Trophoblast cell (in vitro differentiated cells and primary cell): ENCODE data around the gene ASB4.

ENCODE experiments used
- DNase-seq, 2 donors: peaks; one replicate each; pipeline ENCODE4 v3.0.0-alpha.2; 2016
- H2AFZ ChIP-seq: 2 replicates; pipeline ENCODE4 v1.6.1; 2013; ENCODE audit warnings: low read length, moderate library complexity, mild to moderate bottlenecking; ENCODE audit not compliant: insufficient read depth, poor library complexity
- H2AK5ac ChIP-seq: 2 replicates; pipeline ENCODE4 v1.6.1; 2013; ENCODE audit warnings: mild to moderate bottlenecking, low read length
- H2BK120ac ChIP-seq: 2 replicates; pipeline ENCODE4 v1.6.1; 2013; ENCODE audit warnings: low read length, mild to moderate bottlenecking, moderate library complexity; ENCODE audit not compliant: insufficient read depth, poor library complexity
- H2BK12ac ChIP-seq: 2 replicates; pipeline ENCODE4 v1.6.1; 2013; ENCODE audit warnings: mild to moderate bottlenecking, low read length, moderate library complexity
- H2BK5ac ChIP-seq: 2 replicates; pipeline ENCODE4 v1.6.1; 2013; ENCODE audit warnings: low read length, low read depth, moderate library complexity, mild to moderate bottlenecking; ENCODE audit not compliant: poor library complexity
- H3K14ac ChIP-seq: 2 replicates; pipeline ENCODE4 v1.6.1; 2013; ENCODE audit warnings: mild to moderate bottlenecking, low read length
- H3K18ac ChIP-seq: 2 replicates; pipeline ENCODE4 v1.6.1; 2013; ENCODE audit warnings: mild to moderate bottlenecking, low read length
- H3K23ac ChIP-seq: 2 replicates; pipeline ENCODE4 v1.6.1; 2013; ENCODE audit warnings: low read length
- H3K27ac ChIP-seq: 2 replicates; pipeline ENCODE4 v1.5.1; 2013; ENCODE audit warnings: low read depth, mild to moderate bottlenecking, inconsistent platforms, low read length, moderate library complexity
- H3K27me3 ChIP-seq: 2 replicates; pipeline ENCODE4 v1.6.1; 2013; ENCODE audit warnings: inconsistent platforms, mild to moderate bottlenecking, low read length, moderate library complexity; ENCODE audit not compliant: insufficient read depth
- H3K36me3 ChIP-seq, 2 experiments: 1 replicate in 1 of 2; 2 replicates in 1 of 2; pipeline ENCODE4 v1.6.1; 2013; ENCODE audit warnings: low read length in 2 of 2, mild to moderate bottlenecking in 2 of 2, moderate library complexity in 1 of 2; ENCODE audit not compliant: insufficient read depth in 2 of 2, control insufficient read depth in 1 of 2
- H3K4ac ChIP-seq: 2 replicates; pipeline ENCODE4 v1.6.1; 2013; ENCODE audit warnings: low read depth, mild to moderate bottlenecking, low read length, moderate library complexity
- H3K4me1 ChIP-seq, 2 experiments: 1 replicate in 1 of 2; 2 replicates in 1 of 2; pipeline ENCODE4 v1.6.1; 2013; ENCODE audit warnings: low read length in 2 of 2, mild to moderate bottlenecking in 2 of 2, moderate library complexity in 1 of 2; ENCODE audit not compliant: insufficient read depth in 2 of 2, control insufficient read depth in 1 of 2
- H3K4me2 ChIP-seq: 2 replicates; pipeline ENCODE4 v1.6.1; 2013; ENCODE audit warnings: inconsistent platforms, mild to moderate bottlenecking, low read length, moderate library complexity
- H3K4me3 ChIP-seq: 2 replicates; pipeline ENCODE4 v1.5.1; 2013; ENCODE audit warnings: mild to moderate bottlenecking, low read depth, low read length, inconsistent platforms
- H3K79me1 ChIP-seq: one replicate; pipeline ENCODE4 v1.6.1; 2013; ENCODE audit warnings: low read length
- H3K79me2 ChIP-seq: 2 replicates; pipeline ENCODE4 v1.6.1; 2013; ENCODE audit warnings: low read length, mild to moderate bottlenecking; ENCODE audit not compliant: control insufficient read depth, insufficient read depth, poor library complexity
- H3K9ac ChIP-seq: 2 replicates; pipeline ENCODE4 v1.6.1; 2013; ENCODE audit warnings: mild to moderate bottlenecking, low read length
- H3K9me3 ChIP-seq: 2 replicates; pipeline ENCODE4 v1.6.1; 2013; ENCODE audit warnings: low read depth, mild to moderate bottlenecking, control low read depth, inconsistent platforms, low read length; ENCODE audit not compliant: insufficient read depth
- H4K12ac ChIP-seq: 2 replicates; pipeline ENCODE4 v1.6.1; 2013; ENCODE audit warnings: low read depth, mild to moderate bottlenecking, low read length, moderate library complexity
- H4K8ac ChIP-seq: 2 replicates; pipeline ENCODE4 v1.6.1; 2013; ENCODE audit warnings: low read depth, mild to moderate bottlenecking, low read length, moderate library complexity
- H4K91ac ChIP-seq: one replicate; pipeline ENCODE4 v1.6.1; 2013; ENCODE audit warnings: low read depth, mild to moderate bottlenecking, low read length, moderate library complexity
- WGBS: extraction: QIAGEN DNeasy Blood & Tissue Kit; methylation state at CpG from one replicate; pipeline ENCODE4 v1.1.7; 2013; ENCODE audit warnings: missing lambda C conversion rate; ENCODE audit not compliant: insufficient read length, insufficient coverage; ENCODE audit errors: extremely low coverage; 5-methylcytosine and 5-hydroxymethylcytosine counted together

ASB4 gene

DNA sequence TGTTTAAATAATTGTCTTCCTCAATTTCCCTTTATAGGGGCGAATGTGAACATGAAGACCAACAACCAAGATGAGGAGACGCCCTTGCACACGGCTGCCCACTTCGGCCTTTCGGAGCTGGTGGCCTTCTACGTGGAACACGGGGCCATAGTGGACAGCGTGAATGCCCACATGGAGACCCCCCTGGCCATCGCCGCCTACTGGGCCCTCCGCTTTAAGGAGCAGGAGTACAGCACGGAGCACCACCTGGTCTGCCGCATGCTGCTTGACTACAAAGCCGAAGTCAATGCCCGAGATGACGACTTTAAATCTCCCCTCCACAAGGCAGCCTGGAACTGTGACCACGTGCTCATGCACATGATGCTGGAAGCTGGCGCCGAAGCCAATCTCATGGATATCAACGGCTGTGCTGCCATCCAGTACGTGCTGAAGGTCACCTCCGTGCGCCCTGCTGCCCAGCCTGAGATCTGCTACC is 42.1 kb downstream of the ASB4 start:
- Histone ChIP-seq H3K79me1 (no peaks in the 10 kb centered on the region), H3K18ac (no peak overlapping the region), H3K4me1 (no peaks in the 10 kb centered on the region), H3K14ac (no peak overlapping the region), H3K36me3 (no peaks in the 10 kb centered on the region), H3K4me2 (no peak overlapping the region), H2BK120ac (no peak overlapping the region), H3K27ac (no peak overlapping the region), H2BK12ac (no peak overlapping the region), H3K4ac (no peak overlapping the region), H2BK5ac (no peak overlapping the region), H3K9ac (no peak overlapping the region), H4K91ac (no peak overlapping the region), H3K23ac (no peak overlapping the region), H4K12ac (no peak overlapping the region), H3K27me3 (no peaks in the 10 kb centered on the region), H3K4me3 (no peak overlapping the region), H2AFZ (no peak overlapping the region), H2AK5ac (no peak overlapping the region), H4K8ac (no peak overlapping the region), H3K9me3 (no peaks in the 10 kb centered on the region), H3K79me2 (no peaks in the 10 kb centered on the region)
- WGBS = no CpG with 5 or more reads among the region's 23 CpGs
- no peak for DNase-seq

- H3K36me3 ChIP-seq = no peaks in the 10 kb centered on the region
- WGBS = no CpG with 5 or more reads among the region's 1 CpG
- H3K4me1 ChIP-seq = no peaks in the 10 kb centered on the region
- no peak overlapping the region for H3K27ac ChIP-seq
- no peak overlapping the region for H3K23ac ChIP-seq
- no peaks in the 10 kb centered on the region for H3K27me3 ChIP-seq
- H3K4me3 ChIP-seq = no peak overlapping the region
- no peak overlapping the region for H3K9ac ChIP-seq
- no peak overlapping the region for H2AK5ac ChIP-seq
- no peak overlapping the region for H2AFZ ChIP-seq
- H3K18ac ChIP-seq = no peak overlapping the region
- H3K79me1 ChIP-seq = no peaks in the 10 kb centered on the region
- H3K14ac ChIP-seq = no peak overlapping the region
- no peak overlapping the region for H2BK5ac ChIP-seq
- H3K4me2 ChIP-seq = no peak overlapping the region
- H3K79me2 ChIP-seq = no peaks in the 10 kb centered on the region
- no peak for DNase-seq
- no peak overlapping the region for H2BK120ac ChIP-seq
- no peak overlapping the region for H4K12ac ChIP-seq
- no peak overlapping the region for H4K91ac ChIP-seq
- H4K8ac ChIP-seq = no peak overlapping the region
- no peaks in the 10 kb centered on the region for H3K9me3 ChIP-seq
- no peak overlapping the region for H3K4ac ChIP-seq
- no peak overlapping the region for H2BK12ac ChIP-seq
These were observed 44.0 kb downstream of the ASB4 start for GRCh38 chr7:95529701-95530100.

DNA sequence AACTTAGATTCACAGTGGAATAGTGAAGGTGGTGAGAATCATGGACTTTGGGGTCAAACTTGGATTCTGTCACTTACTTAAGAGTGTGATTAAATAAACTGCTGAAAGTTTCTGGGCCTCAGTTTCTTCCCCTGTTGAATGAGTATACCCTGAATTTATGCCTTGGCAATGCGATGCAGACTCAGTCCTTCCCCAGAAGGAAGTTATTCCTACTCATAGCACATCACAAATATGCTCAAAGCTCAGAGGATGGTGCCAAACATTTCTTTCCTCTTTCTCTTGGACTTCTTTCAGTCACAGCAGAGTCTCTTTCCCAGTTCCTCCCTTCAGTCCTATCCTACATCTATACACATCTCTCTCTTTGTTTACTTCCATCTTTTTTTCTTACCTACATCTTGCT is 45.1 kb downstream of the ASB4 start:
- Histone ChIP-seq H2AFZ (no peak overlapping the region), H3K4me1 (no peaks in the 10 kb centered on the region), H3K36me3 (no peaks in the 10 kb centered on the region), H4K8ac (no peak overlapping the region), H2BK12ac (no peak overlapping the region), H4K91ac (no peak overlapping the region), H3K4ac (no peak overlapping the region), H3K23ac (no peak overlapping the region), H3K14ac (no peak overlapping the region), H3K79me2 (no peaks in the 10 kb centered on the region), H3K18ac (no peak overlapping the region), H2AK5ac (no peak overlapping the region), H3K27me3 (no peaks in the 10 kb centered on the region), H3K79me1 (no peaks in the 10 kb centered on the region), H3K4me2 (no peak overlapping the region), H3K9me3 (no peaks in the 10 kb centered on the region), H2BK5ac (no peak overlapping the region), H3K9ac (no peak overlapping the region), H4K12ac (no peak overlapping the region), H3K4me3 (no peak overlapping the region), H3K27ac (no peak overlapping the region), H2BK120ac (no peak overlapping the region)
- no CpG with 5 or more reads among the region's 1 CpG for WGBS
- no peak for DNase-seq

- H3K4me1 ChIP-seq = no peaks in the 10 kb centered on the region
- no peaks in the 10 kb centered on the region for H3K9me3 ChIP-seq
- H3K18ac ChIP-seq = no peak overlapping the region
- H3K9ac ChIP-seq = no peak overlapping the region
- H4K91ac ChIP-seq = no peak overlapping the region
- H3K27ac ChIP-seq = no peak overlapping the region
- no peak for DNase-seq
- no peak overlapping the region for H2AFZ ChIP-seq
- no peak overlapping the region for H2BK12ac ChIP-seq
- no peak overlapping the region for H2BK120ac ChIP-seq
- no peaks in the 10 kb centered on the region for H3K36me3 ChIP-seq
- H3K23ac ChIP-seq = no peak overlapping the region
- H4K8ac ChIP-seq = no peak overlapping the region
- no peaks in the 10 kb centered on the region for H3K27me3 ChIP-seq
- WGBS = no CpG with 5 or more reads among the region's 3 CpGs
- H4K12ac ChIP-seq = no peak overlapping the region
- H3K79me2 ChIP-seq = no peaks in the 10 kb centered on the region
- no peaks in the 10 kb centered on the region for H3K79me1 ChIP-seq
- H3K4ac ChIP-seq = no peak overlapping the region
- H3K14ac ChIP-seq = no peak overlapping the region
- no peak overlapping the region for H3K4me3 ChIP-seq
- no peak overlapping the region for H2BK5ac ChIP-seq
- H3K4me2 ChIP-seq = no peak overlapping the region
- H2AK5ac ChIP-seq = no peak overlapping the region
These were observed 46.0 kb downstream of the ASB4 start for GRCh38 chr7:95531605-95532219.
